Left forelimb (tissue), 1 donor: ENCODE results near the gene SLMAP.
A peak's percentile ranks its signal among the peaks of the same experiment; 100 is the strongest.

Experiments
- DNase-seq: peaks from one replicate; pipeline ENCODE4 v3.0.0-alpha.2; 2018; ENCODE audit warnings: low spot score

SLMAP gene, protein sequence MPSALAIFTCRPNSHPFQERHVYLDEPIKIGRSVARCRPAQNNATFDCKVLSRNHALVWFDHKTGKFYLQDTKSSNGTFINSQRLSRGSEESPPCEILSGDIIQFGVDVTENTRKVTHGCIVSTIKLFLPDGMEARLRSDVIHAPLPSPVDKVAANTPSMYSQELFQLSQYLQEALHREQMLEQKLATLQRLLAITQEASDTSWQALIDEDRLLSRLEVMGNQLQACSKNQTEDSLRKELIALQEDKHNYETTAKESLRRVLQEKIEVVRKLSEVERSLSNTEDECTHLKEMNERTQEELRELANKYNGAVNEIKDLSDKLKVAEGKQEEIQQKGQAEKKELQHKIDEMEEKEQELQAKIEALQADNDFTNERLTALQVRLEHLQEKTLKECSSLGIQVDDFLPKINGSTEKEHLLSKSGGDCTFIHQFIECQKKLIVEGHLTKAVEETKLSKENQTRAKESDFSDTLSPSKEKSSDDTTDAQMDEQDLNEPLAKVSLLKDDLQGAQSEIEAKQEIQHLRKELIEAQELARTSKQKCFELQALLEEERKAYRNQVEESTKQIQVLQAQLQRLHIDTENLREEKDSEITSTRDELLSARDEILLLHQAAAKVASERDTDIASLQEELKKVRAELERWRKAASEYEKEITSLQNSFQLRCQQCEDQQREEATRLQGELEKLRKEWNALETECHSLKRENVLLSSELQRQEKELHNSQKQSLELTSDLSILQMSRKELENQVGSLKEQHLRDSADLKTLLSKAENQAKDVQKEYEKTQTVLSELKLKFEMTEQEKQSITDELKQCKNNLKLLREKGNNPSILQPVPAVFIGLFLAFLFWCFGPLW

GRCh38 chr3:57755741-57756527 lies at the start of gene SLMAP:
SLMAP (plus strand) TSS chr3:57756309; CDS start chr3:57757652, 1,343 bp downstream.
- DNase-seq = peak; percentile 96

DNA sequence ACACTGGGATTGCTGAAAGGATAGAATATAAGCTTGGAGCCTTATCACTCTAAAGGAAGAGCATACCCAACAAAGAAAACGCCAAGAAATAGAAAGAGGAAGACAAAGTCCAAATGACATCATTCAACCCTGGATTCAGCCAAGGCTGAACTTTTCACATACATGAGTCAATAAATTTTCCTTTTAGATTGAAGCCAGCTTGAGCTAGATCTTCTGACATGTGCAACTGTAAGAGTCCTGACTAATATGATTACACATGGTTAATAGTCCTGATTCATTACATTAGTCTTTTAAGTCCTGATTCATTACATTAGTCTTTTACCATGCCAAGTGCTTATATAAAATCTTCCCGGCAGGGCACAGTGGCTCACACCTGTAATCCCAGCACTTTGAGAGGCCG lies 49.6 kb upstream of the SLMAP start:
- DNase-seq = no peak

DNA sequence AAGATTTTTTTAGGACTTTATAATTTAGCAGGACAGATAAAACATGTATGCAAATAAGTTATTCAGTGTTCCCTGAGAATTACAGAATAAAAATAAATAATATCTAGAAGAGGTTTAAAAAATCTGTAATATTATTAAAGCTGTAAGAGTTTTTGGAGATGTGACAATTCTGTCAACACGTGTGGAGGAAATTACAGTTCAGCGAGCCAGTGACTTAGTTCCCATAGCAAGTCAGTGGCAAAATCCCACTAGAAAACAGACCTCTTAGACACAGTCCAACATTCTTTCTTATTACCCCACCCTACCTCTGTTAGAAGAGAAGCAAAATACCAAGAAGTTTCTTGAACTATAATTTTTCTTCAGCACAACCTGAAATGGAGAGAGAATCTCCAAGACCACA lies 47.1 kb upstream of the SLMAP start:
- no peak for DNase-seq

DNA sequence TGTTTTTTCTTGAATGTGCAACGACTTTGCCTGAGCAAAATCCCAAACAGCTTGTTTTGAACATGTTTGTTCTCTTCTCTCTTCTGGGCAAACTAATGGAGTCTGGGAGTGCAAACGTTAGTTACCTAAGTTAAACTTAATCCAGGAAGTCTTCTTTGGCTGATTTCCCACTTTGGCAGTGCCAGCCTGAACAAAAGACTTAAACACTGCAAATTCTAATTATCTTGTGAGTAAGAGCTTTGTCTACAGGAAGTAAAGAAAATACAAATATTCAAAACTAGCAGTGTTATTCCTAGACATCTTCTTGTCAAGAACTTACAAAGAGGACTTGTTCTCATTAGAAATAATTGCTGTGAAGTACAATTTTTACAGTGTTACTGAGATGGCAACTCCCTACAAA lies 46.5 kb upstream of the SLMAP start:
- no peak for DNase-seq

DNA sequence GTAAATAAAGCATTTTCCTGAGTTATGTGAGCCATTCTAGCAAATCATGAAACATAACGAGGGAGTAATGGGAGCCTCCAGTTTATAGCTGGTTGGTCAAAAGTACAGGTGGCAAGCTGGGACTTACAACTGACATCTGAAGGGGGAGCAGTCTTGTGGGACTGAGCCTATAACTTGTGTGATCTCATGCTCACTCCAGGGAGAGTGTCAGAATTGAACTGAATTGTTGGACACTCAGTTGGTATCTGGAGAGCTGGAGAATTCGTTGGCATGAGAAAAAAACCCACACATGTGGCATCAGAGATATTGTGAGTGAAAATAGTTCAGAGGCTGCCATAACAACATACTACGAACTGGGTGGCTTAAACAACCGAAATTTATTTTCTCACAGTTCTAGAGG lies 40.4 kb upstream of the SLMAP start:
- DNase-seq = no peak

- DNase-seq = no peak
Observed at GRCh38 chr3:57717205-57717868, 38.8 kb upstream of the SLMAP start.

DNA sequence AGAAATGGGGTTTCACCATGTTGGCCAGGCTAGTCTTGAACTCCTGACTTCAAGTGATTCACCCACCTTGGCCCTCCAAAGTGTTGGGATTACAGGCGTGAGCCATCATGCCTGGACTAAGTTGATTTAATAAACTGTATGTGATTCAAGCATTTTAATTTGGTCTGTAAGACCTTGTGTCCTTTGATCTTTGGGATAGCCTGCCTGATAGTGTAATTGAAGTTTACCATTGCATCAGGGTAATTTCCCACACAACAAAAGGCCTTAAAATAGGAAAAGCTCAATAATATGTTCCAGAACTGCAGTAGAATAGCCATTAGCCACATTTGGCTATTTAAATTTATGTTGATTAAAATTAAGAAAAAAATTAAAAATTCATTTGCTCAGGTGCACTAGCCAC lies 38.0 kb upstream of the SLMAP start:
- no peak for DNase-seq

DNA sequence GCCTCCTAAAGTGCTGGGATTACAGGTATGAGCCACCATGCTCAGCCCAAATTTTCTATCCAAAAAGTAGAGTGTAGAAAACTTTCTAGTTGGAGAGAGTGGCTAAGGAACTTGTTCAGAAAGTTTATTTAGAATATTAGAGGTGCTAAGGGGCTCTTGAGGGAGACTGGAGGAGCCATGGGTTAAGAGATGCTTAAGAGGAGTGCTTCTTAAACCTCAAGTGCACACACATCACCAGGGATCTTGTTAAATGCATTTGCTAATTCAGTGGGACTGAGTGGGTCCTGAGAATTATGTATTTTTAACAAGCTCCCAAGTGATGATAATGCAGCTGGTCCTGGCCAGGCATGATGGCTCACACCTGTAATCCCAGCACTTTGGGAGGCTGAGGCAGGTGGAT lies 29.7 kb upstream of the SLMAP start:
- no peak for DNase-seq

GRCh38 chr3:57727106-57727505 lies 29.0 kb upstream of the SLMAP start:
- DNase-seq = no peak

- no peak for DNase-seq
Observed at GRCh38 chr3:57729334-57730045, 26.6 kb upstream of the SLMAP start.

DNA sequence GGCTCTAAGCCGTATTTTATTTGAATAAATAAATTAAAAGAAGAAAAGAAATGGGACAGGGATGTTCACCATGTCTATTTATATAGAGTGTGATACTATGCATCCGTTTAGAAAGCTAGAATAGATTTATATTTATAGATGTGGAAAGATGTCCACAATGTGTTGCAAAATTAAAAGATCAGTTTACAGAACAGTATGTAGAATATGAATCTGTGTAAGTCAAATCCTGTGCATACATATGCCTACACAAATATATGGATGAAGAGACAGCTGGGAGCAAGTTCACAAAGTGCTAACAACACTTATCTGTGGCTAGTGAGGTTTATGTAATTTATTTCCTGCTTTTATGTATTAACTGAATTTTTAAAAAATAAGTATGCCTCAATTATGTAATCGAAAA lies 25.4 kb upstream of the SLMAP start:
- DNase-seq = no peak

- DNase-seq = no peak
Observed at GRCh38 chr3:57731311-57731710, 24.8 kb upstream of the SLMAP start.

DNA sequence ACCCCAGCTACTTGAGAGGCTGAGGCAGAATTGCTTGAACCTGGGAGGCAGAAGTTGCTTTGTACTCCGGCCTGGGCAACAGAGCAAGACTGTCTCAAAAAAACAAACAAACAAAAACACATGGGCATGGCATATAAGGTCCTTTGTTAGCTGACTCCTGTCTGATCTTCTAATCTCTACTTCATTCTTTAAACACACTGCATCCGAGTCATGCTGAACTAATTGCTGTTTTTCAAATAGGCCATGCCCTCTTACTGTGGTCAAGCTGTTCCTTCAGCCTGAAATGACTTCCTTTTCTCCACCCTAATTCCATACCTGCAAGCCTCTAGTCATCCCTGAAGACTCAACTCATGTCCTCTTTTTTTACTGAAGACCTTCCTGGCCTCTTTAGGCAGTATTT lies 22.3 kb upstream of the SLMAP start:
- no peak for DNase-seq

DNA sequence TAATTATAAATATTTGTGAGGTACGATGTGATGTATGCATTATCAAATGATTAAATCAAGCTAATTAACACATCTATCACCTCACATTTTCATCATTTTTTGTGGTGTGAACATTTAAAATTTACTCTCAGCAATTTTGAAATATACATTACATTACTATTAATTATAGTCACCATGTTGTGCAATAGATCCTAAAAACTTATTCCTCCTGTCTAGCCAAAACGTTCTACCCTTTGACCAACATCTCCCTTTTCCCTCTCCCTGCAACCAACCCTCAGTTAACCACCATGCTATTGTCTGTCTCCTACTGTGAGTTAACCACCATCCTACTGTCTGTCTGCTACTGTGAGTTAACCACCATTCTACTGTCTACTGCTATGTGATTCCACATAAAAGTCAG lies 20.7 kb upstream of the SLMAP start:
- no peak for DNase-seq

DNA sequence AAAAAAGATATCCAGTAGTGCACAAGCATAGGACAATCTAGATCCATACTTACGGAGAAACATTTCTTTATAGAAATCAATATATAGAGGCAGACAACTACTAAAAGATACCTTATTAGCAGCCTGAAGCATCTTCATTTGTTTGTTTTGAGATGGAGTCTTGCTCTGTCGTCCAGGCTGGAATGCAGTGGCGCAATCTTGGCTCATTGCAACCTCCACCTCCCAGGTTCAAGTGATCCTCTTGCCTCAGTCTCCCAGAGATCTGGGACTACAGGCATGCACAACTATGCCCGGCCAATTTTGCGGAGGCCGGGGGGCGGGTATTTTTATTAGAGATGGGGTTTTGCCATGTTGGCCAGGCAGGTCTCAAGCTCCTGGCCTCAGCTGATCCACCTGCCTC lies 18.3 kb upstream of the SLMAP start:
- DNase-seq = no peak

DNA sequence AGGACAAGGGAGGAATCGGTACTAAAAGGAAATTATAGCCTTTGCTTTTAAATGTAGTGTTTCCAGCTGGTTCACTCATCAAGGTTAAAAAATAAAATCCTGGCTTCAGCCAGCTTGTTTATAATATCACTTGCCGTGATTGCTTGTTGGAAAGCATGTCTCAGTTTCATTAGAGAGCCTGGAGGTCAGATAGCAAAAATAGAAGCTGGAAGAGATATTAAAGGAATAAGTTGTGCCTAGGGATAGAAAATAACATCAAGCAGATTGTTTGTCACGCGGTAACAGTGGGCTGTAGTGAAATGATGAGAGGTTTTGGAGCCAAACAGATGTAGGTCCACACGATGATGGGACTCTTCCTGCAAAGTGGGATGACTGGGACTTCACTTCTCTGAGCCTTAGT lies 17.7 kb upstream of the SLMAP start:
- DNase-seq = no peak

GRCh38 chr3:57740027-57740426 lies 16.1 kb upstream of the SLMAP start:
- DNase-seq = no peak

DNA sequence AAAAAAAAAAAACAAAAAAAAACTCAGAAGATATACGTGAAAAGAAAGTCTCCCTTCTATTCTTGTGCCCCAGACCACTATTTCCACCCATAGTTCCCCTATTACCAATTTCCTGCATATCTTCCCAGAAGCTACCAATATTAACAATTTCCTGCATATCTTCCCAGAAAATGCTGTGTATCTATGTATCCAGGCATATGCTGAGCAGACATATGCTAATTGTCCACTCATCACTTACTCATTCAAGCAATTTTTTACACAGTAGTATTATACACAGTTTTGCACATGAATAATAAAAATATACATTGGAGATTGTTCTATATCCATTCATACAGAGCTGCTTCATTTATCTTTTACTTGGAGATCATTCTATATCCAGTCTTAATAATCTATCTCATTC lies 12.6 kb upstream of the SLMAP start:
- no peak for DNase-seq

DNA sequence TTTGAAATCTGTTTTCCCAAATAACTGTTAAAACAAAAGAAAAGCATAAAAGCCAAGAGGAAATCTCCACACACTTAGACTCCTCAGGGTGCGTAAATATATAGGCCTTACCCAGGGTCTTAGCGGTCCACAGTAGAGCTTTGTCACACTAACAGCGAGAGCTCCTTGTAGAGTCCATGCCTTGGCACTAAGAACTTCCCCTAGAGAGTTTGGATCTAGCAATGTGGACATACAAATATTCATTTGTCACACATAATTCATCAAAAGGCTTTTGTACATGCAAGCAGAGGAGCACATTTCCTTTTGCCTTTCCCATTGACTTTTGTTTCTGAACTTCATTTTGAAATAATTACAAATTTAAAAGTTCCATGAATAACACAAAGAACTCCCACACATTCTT lies 11.0 kb upstream of the SLMAP start:
- DNase-seq = no peak

- no peak for DNase-seq
Observed at GRCh38 chr3:57746156-57747010, 9.7 kb upstream of the SLMAP start.
